ENCODE results near the gene SOSTDC1. TPM values are rescaled to one million over a fixed set of nuclear protein-coding genes. Genes with fewer than 3 reads are reported as not detected.

SOSTDC1 gene
- total RNA-seq, 1 donor from 2014 or later, result 1.4 TPM

- Mint-ChIP-seq H3K4me3 (no peak overlapping the region), H3K36me3 (ENCODE audit: low read depth) (no peaks in the 10 kb centered on the region), H3K27me3 (ENCODE audit: low read depth) (no peaks in the 10 kb centered on the region), H3K4me1 (peaks cover 4% of the 10 kb centered on the region), H3K27ac (ENCODE audit: unreplicated experiment) (no peak overlapping the region), H3K9me3 (no peaks in the 10 kb centered on the region)
- TF ChIP-seq CTCF (conservative IDR thresholded peaks at IDR 0.05), result no peak
- DNase-seq (ENCODE audit: low read depth, low spot score), result no peak
Measured at GRCh38 chr7:16479591-16479990, 14.1 kb upstream of the SOSTDC1 start.

- Mint-ChIP-seq H3K36me3 (ENCODE audit: low read depth) (no peaks in the 10 kb centered on the region), H3K4me1 (no peaks in the 10 kb centered on the region), H3K27ac (ENCODE audit: unreplicated experiment) (no peak overlapping the region), H3K4me3 (no peak overlapping the region), H3K9me3 (no peaks in the 10 kb centered on the region), H3K27me3 (ENCODE audit: low read depth) (no peaks in the 10 kb centered on the region)
- no peak for TF ChIP-seq CTCF (conservative IDR thresholded peaks at IDR 0.05)
- DNase-seq (ENCODE audit: low read depth, low spot score), result no peak
Measured at GRCh38 chr7:16479161-16479560, 13.6 kb upstream of the SOSTDC1 start.

- peak overlapping the region; percentile 88 for H3K27ac Mint-ChIP-seq (ENCODE audit: unreplicated experiment)
- no peak for DNase-seq (ENCODE audit: low read depth, low spot score)
- no peaks in the 10 kb centered on the region for H3K9me3 Mint-ChIP-seq
- H3K36me3 Mint-ChIP-seq (ENCODE audit: low read depth), result no peaks in the 10 kb centered on the region
- peaks cover 14% of the 10 kb centered on the region for H3K4me1 Mint-ChIP-seq
- TF ChIP-seq CTCF (conservative IDR thresholded peaks at IDR 0.05), result no peak
- H3K27me3 Mint-ChIP-seq (ENCODE audit: low read depth), result no peaks in the 10 kb centered on the region
- H3K4me3 Mint-ChIP-seq, result no peak overlapping the region
Measured at GRCh38 chr7:16471933-16472332, 6.4 kb upstream of the SOSTDC1 start.

GRCh38 chr7:16463949-16464715, 1.4 kb downstream of the SOSTDC1 start:
- DNase-seq (ENCODE audit: low read depth, low spot score), result no peak
- no peak for TF ChIP-seq CTCF (conservative IDR thresholded peaks at IDR 0.05)
- H3K4me3 Mint-ChIP-seq, result peak overlapping the region; percentile 25
- no peak overlapping the region for H3K27ac Mint-ChIP-seq (ENCODE audit: unreplicated experiment)
- no peaks in the 10 kb centered on the region for H3K27me3 Mint-ChIP-seq (ENCODE audit: low read depth)
- no peaks in the 10 kb centered on the region for H3K9me3 Mint-ChIP-seq
- no peaks in the 10 kb centered on the region for H3K36me3 Mint-ChIP-seq (ENCODE audit: low read depth)
- peaks cover 40% of the 10 kb centered on the region for H3K4me1 Mint-ChIP-seq

- Mint-ChIP-seq H3K27me3 (ENCODE audit: low read depth) (no peaks in the 10 kb centered on the region), H3K27ac (ENCODE audit: unreplicated experiment) (no peak overlapping the region), H3K36me3 (ENCODE audit: low read depth) (no peaks in the 10 kb centered on the region), H3K4me1 (peaks cover 40% of the 10 kb centered on the region), H3K9me3 (no peaks in the 10 kb centered on the region), H3K4me3 (no peak overlapping the region)
- TF ChIP-seq CTCF (conservative IDR thresholded peaks at IDR 0.05), result no peak
- no peak for DNase-seq (ENCODE audit: low read depth, low spot score)
Measured at GRCh38 chr7:16463520-16463919, 2.0 kb downstream of the SOSTDC1 start.
